KG1 (cell line): ENCODE measurements around the gene BMP7.

ENCODE experiments used
- DNase-seq: peaks from one replicate; lab custom pipeline; 2025; lab: John Stamatoyannopoulos, UW

BMP7 gene

GRCh38 chr20:57229490-57229889 is 37.0 kb downstream of the BMP7 start:
- no peak for DNase-seq

- DNase-seq: no peak
Observed at GRCh38 chr20:57225830-57226229, 40.6 kb downstream of the BMP7 start.

GRCh38 chr20:57225197-57225733 is 41.2 kb downstream of the BMP7 start:
- DNase-seq: no peak

- DNase-seq: no peak
Observed at GRCh38 chr20:57224641-57225138, 41.8 kb downstream of the BMP7 start.

- DNase-seq: no peak
Observed at GRCh38 chr20:57223648-57224489, 42.6 kb downstream of the BMP7 start.

GRCh38 chr20:57222631-57222950 is 43.9 kb downstream of the BMP7 start:
- no peak for DNase-seq

- no peak for DNase-seq
Observed at GRCh38 chr20:57221916-57222630, 44.4 kb downstream of the BMP7 start.

- no peak for DNase-seq
Observed at GRCh38 chr20:57220337-57221145, 45.9 kb downstream of the BMP7 start.

- DNase-seq: no peak
Observed at GRCh38 chr20:57219071-57219677, 47.3 kb downstream of the BMP7 start.

- no peak for DNase-seq
Observed at GRCh38 chr20:57218489-57218888, 48.0 kb downstream of the BMP7 start.

GRCh38 chr20:57217802-57218201 is 48.6 kb downstream of the BMP7 start:
- no peak for DNase-seq

GRCh38 chr20:57216669-57217068 is 49.8 kb downstream of the BMP7 start:
- no peak for DNase-seq

GRCh38 chr20:57215826-57216471 is 50.5 kb downstream of the BMP7 start:
- no peak for DNase-seq

GRCh38 chr20:57215426-57215825 is 51.0 kb downstream of the BMP7 start:
- no peak for DNase-seq

GRCh38 chr20:57214948-57215347 is 51.5 kb downstream of the BMP7 start:
- no peak for DNase-seq

- DNase-seq: no peak
Observed at GRCh38 chr20:57214427-57214826, 52.0 kb downstream of the BMP7 start.

- no peak for DNase-seq
Observed at GRCh38 chr20:57213924-57214323, 52.5 kb downstream of the BMP7 start.

- DNase-seq: no peak
Observed at GRCh38 chr20:57213291-57213690, 53.1 kb downstream of the BMP7 start.

GRCh38 chr20:57212534-57213276 is 53.7 kb downstream of the BMP7 start:
- DNase-seq: no peak

- DNase-seq: no peak
Observed at GRCh38 chr20:57211908-57212533, 54.4 kb downstream of the BMP7 start.
